ENCODE data around the gene ZSWIM1.
A peak's percentile ranks its signal among the peaks of the same experiment; 100 is the strongest.

Gene ZSWIM1

DNA sequence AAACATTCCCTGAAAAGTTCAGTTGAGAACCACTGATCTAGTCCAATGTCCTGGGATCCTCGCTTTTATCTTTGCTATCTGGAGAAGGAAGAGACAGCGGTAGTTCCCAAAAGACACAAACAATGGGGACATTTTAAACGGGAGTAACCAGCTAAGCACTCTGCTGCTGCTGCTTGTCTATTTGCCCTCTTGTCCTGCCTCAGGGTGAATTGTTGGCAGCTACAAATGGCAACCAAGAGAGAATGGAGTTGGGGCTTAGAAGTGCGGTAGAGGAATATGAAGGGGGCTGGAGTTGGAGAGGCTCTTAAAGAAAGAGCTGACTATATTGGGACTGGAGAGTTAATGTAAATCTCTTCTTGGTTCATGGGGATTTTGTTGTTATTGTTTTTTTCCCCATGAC is 6.5 kb upstream of the ZSWIM1 start:
- H3K27me3 ChIP-seq (ENCODE audit: insufficient read depth, low read depth, severe bottlenecking): no peaks in the 10 kb centered on the region
- H3K4me3 ChIP-seq (ENCODE audit: low read depth, low read length): no peak overlapping the region
- DNase-seq: no peak
- TF ChIP-seq, protein P1, sequence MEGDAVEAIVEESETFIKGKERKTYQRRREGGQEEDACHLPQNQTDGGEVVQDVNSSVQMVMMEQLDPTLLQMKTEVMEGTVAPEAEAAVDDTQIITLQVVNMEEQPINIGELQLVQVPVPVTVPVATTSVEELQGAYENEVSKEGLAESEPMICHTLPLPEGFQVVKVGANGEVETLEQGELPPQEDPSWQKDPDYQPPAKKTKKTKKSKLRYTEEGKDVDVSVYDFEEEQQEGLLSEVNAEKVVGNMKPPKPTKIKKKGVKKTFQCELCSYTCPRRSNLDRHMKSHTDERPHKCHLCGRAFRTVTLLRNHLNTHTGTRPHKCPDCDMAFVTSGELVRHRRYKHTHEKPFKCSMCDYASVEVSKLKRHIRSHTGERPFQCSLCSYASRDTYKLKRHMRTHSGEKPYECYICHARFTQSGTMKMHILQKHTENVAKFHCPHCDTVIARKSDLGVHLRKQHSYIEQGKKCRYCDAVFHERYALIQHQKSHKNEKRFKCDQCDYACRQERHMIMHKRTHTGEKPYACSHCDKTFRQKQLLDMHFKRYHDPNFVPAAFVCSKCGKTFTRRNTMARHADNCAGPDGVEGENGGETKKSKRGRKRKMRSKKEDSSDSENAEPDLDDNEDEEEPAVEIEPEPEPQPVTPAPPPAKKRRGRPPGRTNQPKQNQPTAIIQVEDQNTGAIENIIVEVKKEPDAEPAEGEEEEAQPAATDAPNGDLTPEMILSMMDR (IDR thresholded peaks at IDR 0.05; ENCODE audit: low read depth, low read length): no peak
- no peak overlapping the region for H3K27ac ChIP-seq
- no peaks in the 10 kb centered on the region for H3K9me3 ChIP-seq (ENCODE audit: severe bottlenecking)
- no peaks in the 10 kb centered on the region for H3K36me3 ChIP-seq

DNA sequence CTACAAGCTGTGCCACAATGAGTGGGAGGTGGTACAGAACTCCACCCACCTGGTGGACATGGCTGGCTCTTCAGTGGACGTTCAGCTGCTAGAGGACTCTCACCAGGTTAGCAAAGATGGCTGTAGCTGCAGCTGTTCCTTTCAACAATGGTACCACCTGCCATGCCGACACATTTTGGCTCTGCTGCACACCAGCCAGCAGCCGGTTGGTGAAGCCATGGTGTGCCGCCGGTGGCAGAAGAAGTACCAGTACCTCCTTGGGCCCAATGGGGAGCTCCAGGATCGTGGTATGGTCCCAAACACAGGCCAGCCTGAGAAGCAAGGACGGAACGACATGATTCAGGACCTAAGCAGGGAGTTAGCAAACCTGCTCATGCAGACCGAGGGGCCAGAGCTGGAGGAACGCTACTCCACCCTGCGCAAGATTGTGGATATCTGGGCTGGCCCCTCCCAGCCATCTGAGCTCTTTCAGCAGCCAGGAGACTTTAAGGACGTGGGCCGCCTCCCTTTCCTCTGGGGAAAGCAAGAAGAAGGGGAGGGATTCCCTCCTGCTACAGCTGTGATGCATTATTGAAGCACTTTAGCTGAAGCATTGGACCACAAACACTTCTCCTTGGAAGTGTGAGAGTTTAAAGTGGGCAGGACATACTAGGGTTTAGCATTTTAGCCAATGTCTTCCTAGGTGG is 2.8 kb upstream of the ZSWIM1 start:
- Histone ChIP-seq H3K27ac (no peak overlapping the region), H3K9me3 (ENCODE audit: severe bottlenecking) (no peaks in the 10 kb centered on the region), H3K4me3 (ENCODE audit: low read depth, low read length) (no peak overlapping the region), H3K27me3 (ENCODE audit: insufficient read depth, low read depth, severe bottlenecking) (no peaks in the 10 kb centered on the region), H3K36me3 (peaks cover 10% of the 10 kb centered on the region)
- DNase-seq: peak; percentile 46
- TF ChIP-seq, protein P1 (IDR thresholded peaks at IDR 0.05; ENCODE audit: low read depth, low read length): no peak

GRCh38 chr20:45882469-45883099 is 1.6 kb downstream of the ZSWIM1 start:
- TF ChIP-seq, protein P1 (IDR thresholded peaks at IDR 0.05; ENCODE audit: low read depth, low read length): no peak
- Histone ChIP-seq H3K9me3 (ENCODE audit: severe bottlenecking) (no peaks in the 10 kb centered on the region), H3K4me3 (ENCODE audit: low read depth, low read length) (no peak overlapping the region), H3K27ac (no peak overlapping the region), H3K27me3 (ENCODE audit: insufficient read depth, low read depth, severe bottlenecking) (no peaks in the 10 kb centered on the region), H3K36me3 (peaks cover 38% of the 10 kb centered on the region)
- no peak for DNase-seq

DNA sequence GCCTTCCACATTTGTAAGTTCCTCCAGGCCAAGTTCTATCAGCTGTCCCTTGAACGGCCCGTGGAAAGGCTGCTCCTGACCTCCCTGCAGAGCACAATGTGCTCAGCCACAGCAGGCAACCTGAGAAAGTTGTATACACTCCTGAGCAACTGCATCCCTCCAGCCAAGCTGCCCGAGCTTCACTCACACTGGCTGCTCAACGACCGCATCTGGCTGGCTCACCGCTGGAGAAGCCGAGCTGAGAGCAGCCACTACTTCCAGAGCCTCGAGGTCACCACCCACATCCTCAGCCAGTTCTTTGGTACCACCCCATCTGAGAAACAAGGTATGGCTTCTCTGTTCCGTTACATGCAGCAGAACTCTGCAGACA is 2.1 kb downstream of the ZSWIM1 start:
- Histone ChIP-seq H3K4me3 (ENCODE audit: low read depth, low read length) (no peak overlapping the region), H3K27me3 (ENCODE audit: insufficient read depth, low read depth, severe bottlenecking) (no peaks in the 10 kb centered on the region), H3K36me3 (peaks cover 38% of the 10 kb centered on the region), H3K27ac (no peak overlapping the region), H3K9me3 (ENCODE audit: severe bottlenecking) (no peaks in the 10 kb centered on the region)
- DNase-seq: no peak
- TF ChIP-seq, protein P1 (IDR thresholded peaks at IDR 0.05; ENCODE audit: low read depth, low read length): no peak

DNA sequence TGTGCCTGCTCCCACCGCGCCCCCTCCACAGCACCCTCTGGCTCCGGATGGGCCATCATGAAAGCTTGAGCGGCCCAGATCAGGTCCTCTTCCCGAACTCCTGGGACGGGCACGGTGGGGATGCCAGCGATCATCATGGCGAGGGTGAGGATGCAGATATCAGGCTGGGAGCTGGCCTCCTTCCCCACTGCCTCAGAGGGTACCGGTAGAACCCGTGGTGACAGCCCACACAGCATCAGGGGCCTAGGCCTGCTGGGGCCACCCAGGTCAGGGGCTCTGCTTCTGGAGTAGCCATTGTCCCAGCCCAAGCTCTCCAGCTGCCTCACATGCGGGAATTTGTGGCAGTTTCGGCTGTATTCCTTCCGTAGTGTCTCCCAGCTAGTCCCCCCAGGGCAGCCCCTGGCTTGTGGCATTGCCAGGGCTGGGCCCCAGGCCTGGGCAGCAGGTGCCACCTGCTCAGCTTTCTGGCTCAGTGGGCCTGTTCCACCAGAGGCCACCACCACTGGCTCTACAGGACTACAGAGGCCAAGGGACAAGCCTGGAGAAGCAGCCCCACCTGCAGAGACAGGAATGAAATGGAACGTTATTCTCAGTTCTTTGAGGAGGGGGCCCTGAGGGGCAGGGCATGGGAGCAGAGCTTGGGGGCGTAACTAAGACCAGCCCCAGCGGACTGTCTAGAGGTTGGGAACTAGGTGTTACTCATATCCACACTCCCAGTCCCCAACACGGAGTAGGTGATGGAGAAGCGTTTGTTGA is 5.7 kb downstream of the ZSWIM1 start:
- TF ChIP-seq, protein P1 (IDR thresholded peaks at IDR 0.05; ENCODE audit: low read depth, low read length): no peak

More for the DNA sequence above, 5.7 kb downstream of the ZSWIM1 start:
- H3K27ac ChIP-seq: no peak overlapping the region
- H3K36me3 ChIP-seq: peaks cover 38% of the 10 kb centered on the region
- no peaks in the 10 kb centered on the region for H3K9me3 ChIP-seq (ENCODE audit: severe bottlenecking)
- no peak overlapping the region for H3K4me3 ChIP-seq (ENCODE audit: low read depth, low read length)
- DNase-seq: no peak
- no peaks in the 10 kb centered on the region for H3K27me3 ChIP-seq (ENCODE audit: insufficient read depth, low read depth, severe bottlenecking)

Data from WERI-Rb-1 (cell line).